K562 (cell line): ENCODE data around the gene GPC2. TPM values are rescaled to one million over a fixed set of nuclear protein-coding genes. Genes with fewer than 3 reads are reported as not detected.
A peak's percentile ranks its signal among the peaks of the same experiment; 100 is the strongest.

Source experiments
- ATF7 ChIP-seq: fragments of 450-650 bp; IDR thresholded peaks from 2 replicates; pipeline ENCODE4 v1.7.1; 2014; ENCODE audit warnings: mild to moderate bottlenecking, moderate library complexity
- ELF4 ChIP-seq: fragments of 450-650 bp; formaldehyde crosslinking; IDR thresholded peaks from 2 replicates; pipeline ENCODE4 v1.4.0; 2022; ENCODE audit warnings: missing genetic modification characterization
- FOXA3 ChIP-seq, 2 experiments: fragments of 450-650 bp in 1 of 2; sonication (generic) in 1 of 2; formaldehyde crosslinking; IDR thresholded peaks in 1 of 2; conservative IDR thresholded peaks in 1 of 2; 2 replicates each; pipeline versions ENCODE4 v1.4.0 to v1.8.0; 2020 to 2022; ENCODE audit warnings: mild to moderate bottlenecking in 2 of 2, missing genetic modification reagents in 1 of 2
- HCFC1 ChIP-seq: IDR thresholded peaks from 2 replicates; pipeline ENCODE4 v1.6.1; 2012; ENCODE audit warnings: low read depth, low read length, improper control_type of control experiment
- HNRNPL ChIP-seq: fragments of 200-400 bp; formaldehyde crosslinking; IDR thresholded peaks from 2 replicates; pipeline ENCODE4 v1.6.1; 2017; ENCODE audit warnings: low read depth, mild to moderate bottlenecking, low read length
- HNRNPLL ChIP-seq: fragments of 200-400 bp; formaldehyde crosslinking; IDR thresholded peaks from 2 replicates; pipeline ENCODE4 v1.6.1; 2017; ENCODE audit warnings: low read length, low read depth, mild to moderate bottlenecking; ENCODE audit not compliant: poor library complexity, severe bottlenecking
- MIER1 ChIP-seq: fragments of 450-650 bp; IDR thresholded peaks from 2 replicates; pipeline ENCODE4 v1.6.1; 2016; ENCODE audit warnings: antibody characterized with exemption, mild to moderate bottlenecking, low read depth
- MXI1 ChIP-seq: IDR thresholded peaks from 2 replicates; pipeline ENCODE4 v1.6.1; 2011; ENCODE audit warnings: low read depth, mild to moderate bottlenecking, improper control_type of control experiment, low read length
- NFIC ChIP-seq: fragments of 450-650 bp; IDR thresholded peaks from 2 replicates; pipeline ENCODE4 v1.6.1; 2017; ENCODE audit warnings: mild to moderate bottlenecking, inconsistent platforms
- RFX7 ChIP-seq: fragments of 250-450 bp; sonication (Bioruptor Pico); IDR thresholded peaks from 2 replicates; pipeline ENCODE4 v1.5.1; 2021; ENCODE audit warnings: mild to moderate bottlenecking
- SRSF3 ChIP-seq: fragments of 200-400 bp; formaldehyde crosslinking; IDR thresholded peaks from 2 replicates; pipeline ENCODE4 v1.6.1; 2016; ENCODE audit warnings: mild to moderate bottlenecking, low read length, moderate library complexity; ENCODE audit not compliant: insufficient read depth
- TRIM28 ChIP-seq: fragments of 450-650 bp; IDR thresholded peaks from 2 replicates; pipeline ENCODE4 v1.6.1; 2017
- WHSC1 ChIP-seq: IDR thresholded peaks from one replicate; pipeline ENCODE4 v1.6.1; 2012; ENCODE audit warnings: low read length, control low read depth, inconsistent platforms
- ZNF133 ChIP-seq: fragments of 250-450 bp; sonication (Bioruptor Pico); IDR thresholded peaks from 2 replicates; pipeline ENCODE4 v1.4.0; 2020; ENCODE audit warnings: mild to moderate bottlenecking
- ZNF134 ChIP-seq: fragments of 250-450 bp; sonication (Bioruptor Pico); conservative IDR thresholded peaks from 2 replicates; pipeline ENCODE4 v1.4.0; 2020
- ZNF165 ChIP-seq: fragments of 250-450 bp; sonication (Bioruptor Pico); IDR thresholded peaks from 2 replicates; pipeline ENCODE4 v1.4.0; 2020; ENCODE audit warnings: borderline replicate concordance
- ZNF586 ChIP-seq: fragments of 450-650 bp; formaldehyde crosslinking; conservative IDR thresholded peaks from 2 replicates; pipeline ENCODE4 v1.4.0; 2020; ENCODE audit warnings: mild to moderate bottlenecking, moderate library complexity
- ZNF778 ChIP-seq: fragments of 450-650 bp; formaldehyde crosslinking; IDR thresholded peaks from 2 replicates; pipeline ENCODE4 v1.4.0; 2020; ENCODE audit warnings: mild to moderate bottlenecking, moderate library complexity
- polyA plus RNA-seq, 8 experiments: library from polyadenylated mRNA; depleted of rRNA in 4 of 8; stranded (reverse) in 5 of 8; unstranded in 3 of 8; fragments of >200 nt; fragmentation: Nextera tagmentation in 2 of 8; fragmentation: Illumina TruSeq in 1 of 8; extraction: Ambion mirVana in 2 of 8; extraction: Trizol in 1 of 8; gene quantifications; 2 replicates each; pipeline versions ENCODE4 v1.2.1 to v1.2.3, GENCODE V29; 2011 to 2014; ENCODE audit warnings: inconsistent platforms in 1 of 8, missing spikeins in 1 of 8
- total RNA-seq, 7 experiments: library from RNA; depleted of rRNA in 6 of 7; stranded (reverse); fragments of >200 nt in 6 of 7; fragmentation: Illumina TruSeq in 2 of 7; extraction: Trizol in 2 of 7; gene quantifications; 2 replicates each; pipeline versions ENCODE4 v1.2.1 to v1.2.3, GENCODE V29; 2011 to 2021; ENCODE audit warnings: low replicate concordance in 1 of 7
- TF ChIP-seq, protein P1 (sequence below): sonication (generic); formaldehyde crosslinking; IDR thresholded peaks from 2 replicates; pipeline ENCODE4 v1.8.1; 2023; ENCODE audit warnings: mild to moderate bottlenecking, missing genetic modification reagents
- TF ChIP-seq, protein P2 (sequence below), 3 experiments: IDR thresholded peaks in 2 of 3; conservative IDR thresholded peaks in 1 of 3; 2 replicates each; pipeline ENCODE4 v1.5.1; 2011 to 2012; ENCODE audit warnings: low read length in 3 of 3, mild to moderate bottlenecking in 3 of 3, control low read depth in 2 of 3, improper control_type of control experiment in 1 of 3, inconsistent platforms in 1 of 3, low read depth in 1 of 3, mixed read lengths in 1 of 3, moderate library complexity in 1 of 3; ENCODE audit not compliant: insufficient read depth in 2 of 3
- TF ChIP-seq, protein P3 (sequence below): fragments of 250-450 bp; sonication (Bioruptor Pico); IDR thresholded peaks from 2 replicates; pipeline ENCODE4 v1.4.0; 2020

The GPC2 gene
- total and polyA plus RNA-seq, 9 of the 15 experiments (the other 6 are each of a cell fraction or from before 2014, with no cell fraction given) = 0.06 to 7.7 (median 1.4) TPM; not detected in 1

DNA sequence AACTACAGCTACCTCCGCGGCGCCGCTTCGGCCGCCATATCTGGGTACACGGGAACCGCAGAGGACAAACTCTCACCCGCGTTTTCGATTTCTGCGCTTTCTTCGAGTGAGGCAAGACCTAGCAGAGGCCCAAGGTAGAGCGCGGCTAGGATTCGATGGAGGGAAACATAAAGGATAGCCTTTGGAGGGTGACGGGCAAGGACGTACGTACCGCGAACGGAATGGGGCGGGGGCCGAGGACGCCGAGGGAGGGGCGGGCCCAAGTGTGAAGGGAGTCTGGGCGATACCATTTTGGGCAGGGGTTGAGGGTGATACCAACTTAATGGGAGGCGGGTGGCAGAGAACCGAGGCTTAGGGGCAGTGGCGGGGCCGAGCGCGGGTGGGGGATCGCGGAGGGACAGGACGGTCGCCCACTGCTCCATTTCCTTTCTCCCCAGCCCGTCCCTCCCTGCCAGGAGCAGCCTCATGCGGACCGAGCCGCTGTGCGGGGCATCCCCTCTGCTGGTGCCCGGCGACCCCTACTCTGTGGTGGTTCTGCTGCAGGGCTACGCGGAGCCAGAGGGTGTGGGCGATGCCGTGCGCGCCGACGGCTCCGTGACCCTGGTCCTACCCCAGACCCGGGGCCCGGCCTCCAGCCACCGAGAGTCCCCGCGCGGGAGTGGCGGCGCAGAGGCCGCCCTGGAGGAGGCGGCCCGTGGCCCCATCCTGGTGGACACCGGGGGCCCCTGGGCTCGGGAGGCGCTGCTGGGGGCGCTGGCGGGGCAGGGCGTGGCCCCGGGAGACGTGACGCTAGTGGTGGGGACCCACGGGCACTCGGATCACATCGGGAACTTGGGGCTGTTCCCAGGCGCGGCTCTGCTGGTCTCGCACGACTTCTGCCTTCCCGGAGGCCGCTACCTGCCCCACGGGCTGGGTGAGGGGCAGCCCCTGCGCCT is 50.0 kb downstream of the GPC2 start, which contains the start of gene MBLAC1 (continued):
- TF ChIP-seq, protein P1, sequence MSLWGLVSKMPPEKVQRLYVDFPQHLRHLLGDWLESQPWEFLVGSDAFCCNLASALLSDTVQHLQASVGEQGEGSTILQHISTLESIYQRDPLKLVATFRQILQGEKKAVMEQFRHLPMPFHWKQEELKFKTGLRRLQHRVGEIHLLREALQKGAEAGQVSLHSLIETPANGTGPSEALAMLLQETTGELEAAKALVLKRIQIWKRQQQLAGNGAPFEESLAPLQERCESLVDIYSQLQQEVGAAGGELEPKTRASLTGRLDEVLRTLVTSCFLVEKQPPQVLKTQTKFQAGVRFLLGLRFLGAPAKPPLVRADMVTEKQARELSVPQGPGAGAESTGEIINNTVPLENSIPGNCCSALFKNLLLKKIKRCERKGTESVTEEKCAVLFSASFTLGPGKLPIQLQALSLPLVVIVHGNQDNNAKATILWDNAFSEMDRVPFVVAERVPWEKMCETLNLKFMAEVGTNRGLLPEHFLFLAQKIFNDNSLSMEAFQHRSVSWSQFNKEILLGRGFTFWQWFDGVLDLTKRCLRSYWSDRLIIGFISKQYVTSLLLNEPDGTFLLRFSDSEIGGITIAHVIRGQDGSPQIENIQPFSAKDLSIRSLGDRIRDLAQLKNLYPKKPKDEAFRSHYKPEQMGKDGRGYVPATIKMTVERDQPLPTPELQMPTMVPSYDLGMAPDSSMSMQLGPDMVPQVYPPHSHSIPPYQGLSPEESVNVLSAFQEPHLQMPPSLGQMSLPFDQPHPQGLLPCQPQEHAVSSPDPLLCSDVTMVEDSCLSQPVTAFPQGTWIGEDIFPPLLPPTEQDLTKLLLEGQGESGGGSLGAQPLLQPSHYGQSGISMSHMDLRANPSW (CRISPR knock-in tag) = no peak
- TF ChIP-seq SRSF3 (no peak), ELF4 (no peak), RFX7 (CRISPR knock-in tag) (no peak), HNRNPLL (peak; percentile 62), ZNF165 (CRISPR knock-in tag) (no peak), ZNF778 (CRISPR knock-in tag) (no peak), HNRNPL (peak; percentile 12; the same call in 1 of the 2 replicates), ZNF134 (no peak), ZNF586 (CRISPR knock-in tag) (no peak), WHSC1 (no peak), FOXA3 (CRISPR knock-in tag; conservative IDR thresholded peaks at IDR 0.05 in 1 of 2, IDR thresholded peaks at IDR 0.05 in 1 of 2) (0 out of 4 replicates have a peak, but pooled peaks of 1 of the 2 experiments have one; percentile 0), NFIC (peak; percentile 23; the same call in 1 of the 2 replicates), MXI1 (no peak), ATF7 (peak; percentile 99), MIER1 (peak; percentile 40; the same call in 1 of the 2 replicates), HCFC1 (peak; percentile 30), ZNF133 (CRISPR knock-in tag) (no peak), TRIM28 (no peak)
- TF ChIP-seq, protein P2, sequence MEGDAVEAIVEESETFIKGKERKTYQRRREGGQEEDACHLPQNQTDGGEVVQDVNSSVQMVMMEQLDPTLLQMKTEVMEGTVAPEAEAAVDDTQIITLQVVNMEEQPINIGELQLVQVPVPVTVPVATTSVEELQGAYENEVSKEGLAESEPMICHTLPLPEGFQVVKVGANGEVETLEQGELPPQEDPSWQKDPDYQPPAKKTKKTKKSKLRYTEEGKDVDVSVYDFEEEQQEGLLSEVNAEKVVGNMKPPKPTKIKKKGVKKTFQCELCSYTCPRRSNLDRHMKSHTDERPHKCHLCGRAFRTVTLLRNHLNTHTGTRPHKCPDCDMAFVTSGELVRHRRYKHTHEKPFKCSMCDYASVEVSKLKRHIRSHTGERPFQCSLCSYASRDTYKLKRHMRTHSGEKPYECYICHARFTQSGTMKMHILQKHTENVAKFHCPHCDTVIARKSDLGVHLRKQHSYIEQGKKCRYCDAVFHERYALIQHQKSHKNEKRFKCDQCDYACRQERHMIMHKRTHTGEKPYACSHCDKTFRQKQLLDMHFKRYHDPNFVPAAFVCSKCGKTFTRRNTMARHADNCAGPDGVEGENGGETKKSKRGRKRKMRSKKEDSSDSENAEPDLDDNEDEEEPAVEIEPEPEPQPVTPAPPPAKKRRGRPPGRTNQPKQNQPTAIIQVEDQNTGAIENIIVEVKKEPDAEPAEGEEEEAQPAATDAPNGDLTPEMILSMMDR (IDR thresholded peaks at IDR 0.05 in 2 of 3, conservative IDR thresholded peaks at IDR 0.05 in 1 of 3; ENCODE audit: insufficient read depth in 2 of 3, low read depth in 1 of 3, low read length in 3 of 3) = peak in 1 of 3 experiments; percentile 25; a peak in 1 of 6 replicates
- TF ChIP-seq, protein P3, sequence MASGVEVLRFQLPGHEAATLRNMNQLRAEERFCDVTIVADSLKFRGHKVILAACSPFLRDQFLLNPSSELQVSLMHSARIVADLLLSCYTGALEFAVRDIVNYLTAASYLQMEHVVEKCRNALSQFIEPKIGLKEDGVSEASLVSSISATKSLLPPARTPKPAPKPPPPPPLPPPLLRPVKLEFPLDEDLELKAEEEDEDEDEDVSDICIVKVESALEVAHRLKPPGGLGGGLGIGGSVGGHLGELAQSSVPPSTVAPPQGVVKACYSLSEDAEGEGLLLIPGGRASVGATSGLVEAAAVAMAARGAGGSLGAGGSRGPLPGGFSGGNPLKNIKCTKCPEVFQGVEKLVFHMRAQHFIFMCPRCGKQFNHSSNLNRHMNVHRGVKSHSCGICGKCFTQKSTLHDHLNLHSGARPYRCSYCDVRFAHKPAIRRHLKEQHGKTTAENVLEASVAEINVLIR (CRISPR knock-in tag) = no peak
